GM13977 (cell line): ENCODE data around the gene GTPBP1.
A peak's percentile ranks its signal among the peaks of the same experiment; 100 is the strongest.

Source experiments
- DNase-seq: peaks from one replicate; pipeline ENCODE4 v3.0.0; 2012; ENCODE audit warnings: low spot score
- in situ Hi-C: fragments of 300-500 bp; cut with MboI; formaldehyde crosslinking; loops from one replicate; pipeline ENCODE4 v1.12.0; 2022; ENCODE audit warnings: low sequenced_read_pairs, low pct_unique_long_range_greater_than_20kb, mixed read lengths, inconsistent platforms; ENCODE audit not compliant: unreplicated experiment
- TF ChIP-seq, protein P1 (sequence below): IDR thresholded peaks from 2 replicates; pipeline ENCODE4 v1.5.1; 2012; ENCODE audit warnings: mild to moderate bottlenecking, control low read depth; ENCODE audit not compliant: insufficient read depth; ENCODE audit errors: extremely low read depth, missing control alignments

GTPBP1 gene

DNA sequence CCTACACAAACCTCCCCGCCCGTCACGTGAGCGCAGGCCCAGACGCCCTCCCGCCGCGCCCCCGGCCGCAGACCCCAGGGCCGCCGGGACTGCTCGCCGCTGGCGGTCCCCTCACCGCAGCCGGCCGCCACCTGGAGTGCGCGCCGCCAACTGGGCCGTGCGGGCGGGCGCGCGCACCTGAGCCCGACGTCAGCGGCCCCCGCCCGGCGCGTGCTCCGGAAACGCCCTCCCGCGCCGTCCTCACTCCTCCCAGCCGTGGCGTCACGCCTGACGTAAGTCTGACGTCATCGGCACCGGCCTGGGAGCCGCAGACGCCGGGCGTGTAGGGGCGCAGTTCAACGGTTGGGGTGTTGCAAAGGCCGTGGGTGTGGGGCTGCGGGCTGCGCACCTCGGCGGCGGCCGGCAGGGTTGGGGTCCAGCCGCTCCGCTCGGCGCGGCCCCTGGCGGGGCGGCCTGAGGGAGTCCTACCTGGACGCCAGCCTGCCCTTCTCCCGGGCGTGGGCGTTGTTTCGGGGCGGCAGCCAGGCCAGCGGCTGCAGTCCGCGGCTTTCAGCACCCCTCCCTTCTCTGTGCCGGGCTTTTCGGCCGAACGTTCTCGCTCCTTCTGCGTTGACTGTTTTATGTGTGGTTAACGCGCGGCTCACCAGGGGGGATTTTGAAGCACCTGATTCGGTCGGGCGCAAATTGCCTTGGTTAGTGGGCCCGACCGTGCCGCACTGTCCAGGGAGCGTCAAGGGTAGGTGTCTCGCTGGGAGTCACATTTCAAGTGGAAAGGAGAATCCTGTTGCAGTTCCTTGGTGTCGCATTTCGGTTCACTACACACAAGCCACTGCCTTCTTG, 4.7 kb upstream of the GTPBP1 start, which contains the start of gene JOSD1:
TSS of gene JOSD1 (minus strand) at position 155 of the 840 bp plus-strand sequence. CDS start 956 bp downstream, outside the sequence.
- TF ChIP-seq, protein P1, sequence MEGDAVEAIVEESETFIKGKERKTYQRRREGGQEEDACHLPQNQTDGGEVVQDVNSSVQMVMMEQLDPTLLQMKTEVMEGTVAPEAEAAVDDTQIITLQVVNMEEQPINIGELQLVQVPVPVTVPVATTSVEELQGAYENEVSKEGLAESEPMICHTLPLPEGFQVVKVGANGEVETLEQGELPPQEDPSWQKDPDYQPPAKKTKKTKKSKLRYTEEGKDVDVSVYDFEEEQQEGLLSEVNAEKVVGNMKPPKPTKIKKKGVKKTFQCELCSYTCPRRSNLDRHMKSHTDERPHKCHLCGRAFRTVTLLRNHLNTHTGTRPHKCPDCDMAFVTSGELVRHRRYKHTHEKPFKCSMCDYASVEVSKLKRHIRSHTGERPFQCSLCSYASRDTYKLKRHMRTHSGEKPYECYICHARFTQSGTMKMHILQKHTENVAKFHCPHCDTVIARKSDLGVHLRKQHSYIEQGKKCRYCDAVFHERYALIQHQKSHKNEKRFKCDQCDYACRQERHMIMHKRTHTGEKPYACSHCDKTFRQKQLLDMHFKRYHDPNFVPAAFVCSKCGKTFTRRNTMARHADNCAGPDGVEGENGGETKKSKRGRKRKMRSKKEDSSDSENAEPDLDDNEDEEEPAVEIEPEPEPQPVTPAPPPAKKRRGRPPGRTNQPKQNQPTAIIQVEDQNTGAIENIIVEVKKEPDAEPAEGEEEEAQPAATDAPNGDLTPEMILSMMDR, result no peak
- DNase-seq, result peak; percentile 97
- in situ Hi-C loops, result no loop called here

DNA sequence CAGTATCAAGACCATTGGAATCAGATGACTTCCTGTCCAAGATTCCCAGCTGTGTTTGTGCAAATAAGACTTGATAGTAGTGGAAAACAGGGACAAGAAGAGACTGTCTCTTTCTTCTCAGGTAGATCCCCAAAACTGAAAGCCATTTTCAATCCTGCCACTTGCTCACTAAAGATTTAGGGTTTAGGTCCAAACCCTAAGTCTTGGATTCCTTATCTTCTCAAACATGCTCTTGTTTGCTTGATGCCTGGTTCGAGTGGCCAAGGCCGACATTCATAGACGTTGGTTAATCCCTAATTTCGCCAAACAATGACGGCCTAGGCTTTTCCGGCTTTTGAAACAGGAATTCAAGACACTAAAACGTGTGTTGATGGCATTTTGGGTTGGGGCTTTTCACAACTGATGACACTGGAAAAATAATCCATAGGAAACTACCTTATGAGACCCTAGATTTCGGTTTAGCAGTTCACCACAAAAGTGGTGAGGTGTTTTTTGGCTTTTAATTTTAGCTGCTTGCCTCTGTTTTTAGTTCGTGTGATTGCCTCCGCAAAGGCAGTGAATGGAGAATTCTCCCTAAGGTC, 1.0 kb upstream of the GTPBP1 start:
- no peak for DNase-seq
- TF ChIP-seq, protein P1, result no peak
- in situ Hi-C loops, result no loop called here

- DNase-seq, result no peak
- in situ Hi-C loops, result no loop called here
- TF ChIP-seq, protein P1, result no peak
These were observed 557 bp downstream of the GTPBP1 start for GRCh38 chr22:38706101-38706900.

DNA sequence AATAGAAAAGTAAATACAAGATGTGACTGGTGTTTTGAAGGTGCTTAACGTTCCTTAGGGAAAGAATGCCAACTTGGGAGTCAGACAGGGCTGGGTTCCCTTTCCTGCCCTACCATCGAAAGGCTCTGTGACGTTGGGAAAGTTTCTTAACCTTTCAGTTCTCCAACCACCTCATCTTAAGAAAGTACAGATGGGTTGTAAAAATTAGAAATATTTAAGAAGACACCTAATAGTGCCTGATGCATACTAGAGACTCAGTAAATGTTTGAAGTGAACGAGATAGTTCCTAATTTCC, 1.1 kb downstream of the GTPBP1 start:
- in situ Hi-C loops, result no loop called here
- no peak for DNase-seq
- TF ChIP-seq, protein P1, result no peak

DNA sequence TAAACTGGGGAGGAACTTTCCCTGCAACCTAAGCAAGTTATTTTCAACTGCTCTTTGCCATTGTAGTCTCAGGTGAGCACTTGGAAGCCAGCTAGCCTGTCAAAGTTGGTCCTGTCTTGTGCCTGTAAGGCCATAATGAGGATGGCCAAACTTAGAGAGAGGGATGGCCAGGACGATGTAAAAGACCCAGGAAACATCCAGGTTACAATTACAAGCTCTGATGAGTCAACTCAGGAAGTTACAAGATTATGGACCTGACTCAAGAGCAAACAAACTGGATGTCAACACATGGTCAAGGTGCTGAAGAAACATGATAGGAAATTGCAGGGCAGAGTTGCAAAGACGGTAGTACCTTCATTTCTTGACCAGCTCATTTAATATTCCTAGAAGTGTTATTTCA, 1.6 kb downstream of the GTPBP1 start:
- TF ChIP-seq, protein P1, result no peak
- in situ Hi-C loops, result no loop called here
- no peak for DNase-seq

- TF ChIP-seq, protein P1, result no peak
- in situ Hi-C loops, result no loop called here
These were observed 2.2 kb downstream of the GTPBP1 start for GRCh38 chr22:38707984-38708383.

More at GRCh38 chr22:38707984-38708383, 2.2 kb downstream of the GTPBP1 start:
- no peak for DNase-seq
